Stimulated activated effector memory CD8-positive, alpha-beta T cell treated with anti-CD3 and anti-CD28 coated beads, Interleukin-12 subunit alpha, Interleukin-12 subunit beta, amount 100 ng/mL, for 72 hours (primary cell): ENCODE results near the gene SYT17.

Source experiments
- ATAC-seq: fragments of 150-1000 bp; cut with Tn5 transposase; 2 replicates; pipeline ENCODE4 v1.10.0; 2021
- DNase-seq, 2 donors: peaks; one replicate each; pipeline ENCODE4 v3.0.0; 2021 to 2022; ENCODE audit warnings: low spot score in 2 of 2
- H3K27ac Mint-ChIP-seq: one replicate; pipeline ENCODE4 v1.8.0; 2022; ENCODE audit warnings: mild to moderate bottlenecking, mixed read lengths
- H3K36me3 Mint-ChIP-seq: one replicate; pipeline ENCODE4 v1.8.0; 2022; ENCODE audit warnings: mild to moderate bottlenecking, mixed read lengths
- H3K4me1 Mint-ChIP-seq: one replicate; pipeline ENCODE4 v1.8.0; 2022; ENCODE audit warnings: mixed read lengths
- H3K4me3 Mint-ChIP-seq: one replicate; pipeline ENCODE4 v1.8.0; 2022; ENCODE audit warnings: mild to moderate bottlenecking, mixed read lengths
- H3K9me3 Mint-ChIP-seq: one replicate; pipeline ENCODE4 v1.8.0; 2022; ENCODE audit warnings: mixed read lengths

The SYT17 gene

GRCh38 chr16:19153876-19154275, 14.2 kb upstream of the SYT17 start:
- no peak overlapping the region for H3K27ac Mint-ChIP-seq
- no peak for DNase-seq
- H3K36me3 Mint-ChIP-seq: no peaks in the 10 kb centered on the region
- no peak for ATAC-seq
- no peaks in the 10 kb centered on the region for H3K4me1 Mint-ChIP-seq
- peaks cover 3% of the 10 kb centered on the region for H3K9me3 Mint-ChIP-seq
- no peak overlapping the region for H3K4me3 Mint-ChIP-seq

GRCh38 chr16:19162085-19162484, 6.0 kb upstream of the SYT17 start:
- Mint-ChIP-seq H3K36me3 (no peaks in the 10 kb centered on the region), H3K4me3 (no peak overlapping the region), H3K27ac (no peak overlapping the region), H3K4me1 (no peaks in the 10 kb centered on the region), H3K9me3 (peaks cover 6% of the 10 kb centered on the region)
- ATAC-seq (no peak), DNase-seq (no peak)

- ATAC-seq (no peak), DNase-seq (no peak)
- Mint-ChIP-seq H3K27ac (no peak overlapping the region), H3K4me3 (no peak overlapping the region), H3K9me3 (peaks cover 6% of the 10 kb centered on the region), H3K4me1 (no peaks in the 10 kb centered on the region), H3K36me3 (no peaks in the 10 kb centered on the region)
Measured at GRCh38 chr16:19163215-19163614, 4.8 kb upstream of the SYT17 start.

GRCh38 chr16:19164285-19164684, 3.8 kb upstream of the SYT17 start:
- Mint-ChIP-seq H3K9me3 (peaks cover 6% of the 10 kb centered on the region), H3K36me3 (no peaks in the 10 kb centered on the region), H3K27ac (no peak overlapping the region), H3K4me1 (no peaks in the 10 kb centered on the region), H3K4me3 (no peak overlapping the region)
- ATAC-seq: no peak
- DNase-seq: no peak

- no peak overlapping the region for H3K27ac Mint-ChIP-seq
- no peaks in the 10 kb centered on the region for H3K4me1 Mint-ChIP-seq
- H3K9me3 Mint-ChIP-seq: peaks cover 6% of the 10 kb centered on the region
- no peak overlapping the region for H3K4me3 Mint-ChIP-seq
- DNase-seq: no peak
- no peak for ATAC-seq
- no peaks in the 10 kb centered on the region for H3K36me3 Mint-ChIP-seq
Measured at GRCh38 chr16:19165101-19165500, 2.9 kb upstream of the SYT17 start.

GRCh38 chr16:19166500-19166899, 1.5 kb upstream of the SYT17 start:
- ATAC-seq: no peak
- no peak overlapping the region for H3K4me3 Mint-ChIP-seq
- no peaks in the 10 kb centered on the region for H3K36me3 Mint-ChIP-seq
- DNase-seq: no peak
- no peak overlapping the region for H3K27ac Mint-ChIP-seq
- peaks cover 6% of the 10 kb centered on the region for H3K9me3 Mint-ChIP-seq
- H3K4me1 Mint-ChIP-seq: no peaks in the 10 kb centered on the region

GRCh38 chr16:19168371-19169081, 486 bp downstream of the SYT17 start:
- no peaks in the 10 kb centered on the region for H3K36me3 Mint-ChIP-seq
- ATAC-seq (no peak), DNase-seq (no peak)
- no peak overlapping the region for H3K27ac Mint-ChIP-seq
- no peak overlapping the region for H3K4me3 Mint-ChIP-seq
- no peaks in the 10 kb centered on the region for H3K4me1 Mint-ChIP-seq
- H3K9me3 Mint-ChIP-seq: peaks cover under 1% of the 10 kb centered on the region

- no peaks in the 10 kb centered on the region for H3K4me1 Mint-ChIP-seq
- H3K27ac Mint-ChIP-seq: no peak overlapping the region
- no peaks in the 10 kb centered on the region for H3K36me3 Mint-ChIP-seq
- no peak overlapping the region for H3K4me3 Mint-ChIP-seq
- no peaks in the 10 kb centered on the region for H3K9me3 Mint-ChIP-seq
- ATAC-seq (no peak), DNase-seq (no peak)
Measured at GRCh38 chr16:19169082-19169639, 1.1 kb downstream of the SYT17 start.

- Mint-ChIP-seq H3K4me1 (no peaks in the 10 kb centered on the region), H3K36me3 (no peaks in the 10 kb centered on the region), H3K27ac (no peak overlapping the region), H3K4me3 (no peak overlapping the region), H3K9me3 (no peaks in the 10 kb centered on the region)
- ATAC-seq: no peak
- DNase-seq: no peak
Measured at GRCh38 chr16:19170043-19170655, 2.1 kb downstream of the SYT17 start.

- no peak overlapping the region for H3K27ac Mint-ChIP-seq
Measured at GRCh38 chr16:19172098-19172780, 4.2 kb downstream of the SYT17 start.

GRCh38 chr16:19173059-19173458, 5.0 kb downstream of the SYT17 start:
- H3K36me3 Mint-ChIP-seq: no peaks in the 10 kb centered on the region
- ATAC-seq: no peak
- no peak overlapping the region for H3K27ac Mint-ChIP-seq
- no peak for DNase-seq
- H3K9me3 Mint-ChIP-seq: no peaks in the 10 kb centered on the region
- H3K4me3 Mint-ChIP-seq: no peak overlapping the region
- no peaks in the 10 kb centered on the region for H3K4me1 Mint-ChIP-seq

More at GRCh38 chr16:19172098-19172780, 4.2 kb downstream of the SYT17 start:
- H3K9me3 Mint-ChIP-seq: no peaks in the 10 kb centered on the region
- DNase-seq (no peak), ATAC-seq (no peak)
- no peak overlapping the region for H3K4me3 Mint-ChIP-seq
- H3K4me1 Mint-ChIP-seq: no peaks in the 10 kb centered on the region
- H3K36me3 Mint-ChIP-seq: no peaks in the 10 kb centered on the region

GRCh38 chr16:19173649-19174383, 5.8 kb downstream of the SYT17 start:
- ATAC-seq: no peak
- Mint-ChIP-seq H3K27ac (no peak overlapping the region), H3K4me1 (no peaks in the 10 kb centered on the region), H3K36me3 (no peaks in the 10 kb centered on the region), H3K4me3 (no peak overlapping the region), H3K9me3 (no peaks in the 10 kb centered on the region)
- no peak for DNase-seq

- DNase-seq (no peak), ATAC-seq (no peak)
- Mint-ChIP-seq H3K27ac (no peak overlapping the region), H3K4me3 (no peak overlapping the region), H3K4me1 (no peaks in the 10 kb centered on the region), H3K36me3 (no peaks in the 10 kb centered on the region), H3K9me3 (no peaks in the 10 kb centered on the region)
Measured at GRCh38 chr16:19174478-19174877, 6.4 kb downstream of the SYT17 start.

GRCh38 chr16:19175492-19176262, 7.6 kb downstream of the SYT17 start:
- H3K9me3 Mint-ChIP-seq: no peaks in the 10 kb centered on the region
- ATAC-seq: no peak
- H3K4me3 Mint-ChIP-seq: no peak overlapping the region

More at GRCh38 chr16:19175492-19176262, 7.6 kb downstream of the SYT17 start:
- Mint-ChIP-seq H3K27ac (no peak overlapping the region), H3K4me1 (no peaks in the 10 kb centered on the region), H3K36me3 (no peaks in the 10 kb centered on the region)
- no peak for DNase-seq
